BLaER1 treated with 17β-estradiol and CSF1 and Interleukin-3, amounts not matched to agents 10 nM and 100 nM (cell line): ENCODE measurements around the gene SYCE3.

Experiments
- H3K27ac ChIP-seq, 11 experiments: shearing (Covaris generic); formaldehyde crosslinking; 2 replicates each; pipeline ENCODE4 v1.8.1; 2022
- H3K27me3 ChIP-seq, 11 experiments: shearing (Covaris generic); formaldehyde crosslinking; 2 replicates each; pipeline ENCODE4 v1.8.1; 2022
- H3K36me3 ChIP-seq, 11 experiments: shearing (Covaris generic); formaldehyde crosslinking; 2 replicates each; pipeline ENCODE4 v1.8.1; 2022
- H3K4me1 ChIP-seq, 10 experiments: shearing (Covaris generic); formaldehyde crosslinking; 2 replicates each; pipeline ENCODE4 v1.8.1; 2022
- H3K4me2 ChIP-seq, 11 experiments: shearing (Covaris generic); formaldehyde crosslinking; 2 replicates each; pipeline ENCODE4 v1.8.1; 2022
- H3K4me3 ChIP-seq, 10 experiments: shearing (Covaris generic); formaldehyde crosslinking; 2 replicates each; pipeline ENCODE4 v1.8.1; 2022
- H3K9ac ChIP-seq, 11 experiments: shearing (Covaris generic); formaldehyde crosslinking; 2 replicates each; pipeline ENCODE4 v1.8.1; 2022
- H3K9me3 ChIP-seq, 11 experiments: shearing (Covaris generic); formaldehyde crosslinking; replicated peaks in 1 of 11; 2 replicates each; pipeline ENCODE4 v1.8.1; 2022
- H4K20me1 ChIP-seq, 11 experiments: shearing (Covaris generic); formaldehyde crosslinking; 2 replicates each; pipeline ENCODE4 v1.8.1; 2022
- Cebpa-rat ChIP-seq, 11 experiments: shearing (Covaris generic); IDR thresholded peaks; 2 replicates each; pipeline ENCODE4 v1.8.1; 2022

The SYCE3 gene

DNA sequence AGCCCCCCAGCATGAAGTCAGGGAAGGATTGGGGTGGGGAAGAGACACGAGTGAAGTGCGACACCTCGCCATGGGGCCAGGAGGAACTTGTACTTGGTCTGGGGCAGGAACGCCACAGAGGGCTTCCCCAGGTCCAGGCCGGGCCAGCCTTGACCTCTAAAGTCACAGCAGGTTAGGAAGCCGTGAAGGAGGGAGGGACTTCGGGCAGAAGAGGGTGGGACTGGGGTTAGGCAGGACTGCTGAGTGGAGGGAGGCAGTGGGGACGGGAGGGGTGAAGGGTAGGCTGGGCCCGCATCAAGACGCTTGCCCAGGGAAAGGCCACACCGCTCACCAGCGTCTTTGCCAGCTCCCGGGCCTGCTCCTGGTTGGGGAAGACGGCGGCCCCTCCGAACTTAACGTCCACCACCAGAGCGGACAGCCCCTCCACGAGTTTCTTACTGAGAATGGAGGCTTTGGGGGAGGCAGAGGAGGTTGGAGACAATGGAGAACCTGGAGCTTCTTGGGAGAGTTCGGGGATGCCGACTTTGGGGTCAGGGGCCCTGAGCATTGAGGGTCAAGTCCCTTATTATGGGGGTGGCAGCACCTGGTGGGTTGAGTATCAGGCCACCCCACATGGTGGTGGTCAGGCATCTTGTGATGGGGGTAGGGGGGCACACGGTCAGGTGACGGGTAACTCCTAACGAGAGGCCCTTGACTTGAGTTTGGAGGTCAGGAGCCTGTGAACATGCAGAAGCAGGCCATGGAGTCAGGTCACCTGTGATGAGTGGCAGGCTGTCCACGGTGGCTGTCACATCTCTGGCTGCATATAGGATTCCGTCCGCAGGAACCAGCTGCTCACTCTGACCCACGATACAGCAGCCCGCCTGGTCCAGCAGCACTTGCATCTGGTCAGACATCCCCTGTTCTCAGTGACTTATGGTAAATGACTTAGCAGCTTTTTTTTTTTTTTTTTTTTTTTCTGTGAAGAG, 35.6 kb downstream of the SYCE3 start:
- H3K27ac ChIP-seq: peak overlapping the region; percentile 92 to 98 (median 95)
- no peak for TF ChIP-seq Cebpa-rat (IDR thresholded peaks at IDR 0.05)
- H3K4me1 ChIP-seq: peaks cover 46 to 78% (median 66%) of the 10 kb centered on the region in 10 experiments
- peaks cover 29 to 43% (median 38%) of the 10 kb centered on the region in 11 experiments for H3K27me3 ChIP-seq
- H3K9me3 ChIP-seq: peaks cover 10 to 35% (median 24%) of the 10 kb centered on the region in 11 experiments; a peak in 20 of 22 replicates
- H3K36me3 ChIP-seq: peaks cover 21 to 26% (median 24%) of the 10 kb centered on the region in 11 experiments
- peak overlapping the region; percentile 88 to 96 (median 95) for H3K9ac ChIP-seq
- peaks cover 20 to 40% (median 28%) of the 10 kb centered on the region in 11 experiments for H4K20me1 ChIP-seq
- H3K4me2 ChIP-seq: peak overlapping the region; percentile 95 to 99 (median 98)
- peak overlapping the region; percentile 64 to 84 (median 74) for H3K4me3 ChIP-seq

DNA sequence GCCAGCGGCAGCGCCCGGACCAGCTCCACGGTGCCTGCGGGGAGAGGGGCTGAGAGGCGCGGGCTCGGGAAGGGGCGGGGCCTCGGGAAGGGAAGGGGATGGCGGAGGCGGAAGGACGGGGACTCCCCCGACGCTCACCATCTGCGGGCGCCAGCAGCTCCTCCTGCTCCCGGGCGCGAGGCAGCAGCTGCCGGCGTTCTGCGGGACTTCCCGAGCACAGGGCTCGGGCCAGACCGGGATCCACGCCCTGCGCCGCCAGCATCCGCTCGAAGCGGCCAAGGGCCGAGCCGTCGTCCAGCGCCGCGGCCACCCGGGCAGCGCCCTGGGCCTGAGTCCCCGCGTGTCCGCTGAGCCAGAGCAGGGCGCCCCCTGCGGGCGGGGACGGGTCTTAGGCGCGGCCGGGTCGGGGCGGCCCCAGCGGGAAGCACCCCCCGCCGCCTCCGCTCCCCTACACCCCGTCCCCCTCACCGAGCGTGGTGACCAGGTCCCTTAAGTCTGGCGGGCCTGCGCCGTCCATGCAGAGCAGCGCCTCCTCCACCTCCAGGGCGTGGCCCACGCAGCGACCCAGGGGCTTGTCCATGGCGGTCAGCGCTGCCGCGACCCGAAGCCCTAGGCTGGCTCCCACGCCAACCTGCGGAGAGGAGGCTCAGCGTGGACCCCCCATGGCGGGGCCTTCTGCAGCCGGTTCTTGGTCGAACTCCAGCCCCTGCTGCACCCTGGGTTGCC, 36.4 kb downstream of the SYCE3 start:
- peaks cover 44 to 70% (median 61%) of the 10 kb centered on the region in 10 experiments for H3K4me1 ChIP-seq
- peaks cover 21 to 35% (median 29%) of the 10 kb centered on the region in 11 experiments for H3K27me3 ChIP-seq
- H3K9ac ChIP-seq: peak overlapping the region; percentile 88 to 96 (median 95)
- no peak for TF ChIP-seq Cebpa-rat (IDR thresholded peaks at IDR 0.05)
- H3K4me3 ChIP-seq: peak overlapping the region; percentile 64 to 84 (median 74)
- peaks cover 20 to 42% (median 32%) of the 10 kb centered on the region in 11 experiments for H4K20me1 ChIP-seq
- H3K36me3 ChIP-seq: peaks cover 30 to 35% (median 33%) of the 10 kb centered on the region in 11 experiments
- peaks cover 10 to 27% (median 22%) of the 10 kb centered on the region in 11 experiments; a peak in 20 of 22 replicates for H3K9me3 ChIP-seq
- H3K27ac ChIP-seq: peak overlapping the region; percentile 92 to 98 (median 95)
- H3K4me2 ChIP-seq: peak overlapping the region; percentile 95 to 99 (median 98)

DNA sequence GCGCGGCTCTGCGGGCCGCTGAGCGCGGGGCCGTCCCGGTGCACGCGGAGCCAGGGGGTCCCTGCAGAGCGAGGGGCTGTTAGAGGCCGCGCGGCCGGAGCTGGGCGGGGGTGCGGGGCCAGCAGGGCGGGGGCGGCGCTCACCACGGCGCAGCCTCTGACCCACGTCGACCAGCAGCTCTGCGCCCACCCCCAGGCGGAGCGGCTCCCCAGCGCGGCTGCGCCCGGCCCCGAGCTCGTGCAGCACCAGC, 36.9 kb downstream of the SYCE3 start:
- peak overlapping the region; percentile 95 to 99 (median 98) for H3K4me2 ChIP-seq
- TF ChIP-seq Cebpa-rat (IDR thresholded peaks at IDR 0.05): no peak
- H3K4me3 ChIP-seq: peak overlapping the region; percentile 64 to 84 (median 74)
- peak overlapping the region; percentile 92 to 98 (median 95) for H3K27ac ChIP-seq
- peaks cover 10 to 22% (median 17%) of the 10 kb centered on the region in 11 experiments; a peak in 20 of 22 replicates for H3K9me3 ChIP-seq
- H3K9ac ChIP-seq: peak overlapping the region; percentile 88 to 96 (median 95)
- H4K20me1 ChIP-seq: peaks cover 20 to 44% (median 36%) of the 10 kb centered on the region in 11 experiments
- peaks cover 39 to 65% (median 56%) of the 10 kb centered on the region in 10 experiments for H3K4me1 ChIP-seq
- peaks cover 34 to 40% (median 38%) of the 10 kb centered on the region in 11 experiments for H3K36me3 ChIP-seq
- peaks cover 16 to 30% (median 24%) of the 10 kb centered on the region in 11 experiments for H3K27me3 ChIP-seq

DNA sequence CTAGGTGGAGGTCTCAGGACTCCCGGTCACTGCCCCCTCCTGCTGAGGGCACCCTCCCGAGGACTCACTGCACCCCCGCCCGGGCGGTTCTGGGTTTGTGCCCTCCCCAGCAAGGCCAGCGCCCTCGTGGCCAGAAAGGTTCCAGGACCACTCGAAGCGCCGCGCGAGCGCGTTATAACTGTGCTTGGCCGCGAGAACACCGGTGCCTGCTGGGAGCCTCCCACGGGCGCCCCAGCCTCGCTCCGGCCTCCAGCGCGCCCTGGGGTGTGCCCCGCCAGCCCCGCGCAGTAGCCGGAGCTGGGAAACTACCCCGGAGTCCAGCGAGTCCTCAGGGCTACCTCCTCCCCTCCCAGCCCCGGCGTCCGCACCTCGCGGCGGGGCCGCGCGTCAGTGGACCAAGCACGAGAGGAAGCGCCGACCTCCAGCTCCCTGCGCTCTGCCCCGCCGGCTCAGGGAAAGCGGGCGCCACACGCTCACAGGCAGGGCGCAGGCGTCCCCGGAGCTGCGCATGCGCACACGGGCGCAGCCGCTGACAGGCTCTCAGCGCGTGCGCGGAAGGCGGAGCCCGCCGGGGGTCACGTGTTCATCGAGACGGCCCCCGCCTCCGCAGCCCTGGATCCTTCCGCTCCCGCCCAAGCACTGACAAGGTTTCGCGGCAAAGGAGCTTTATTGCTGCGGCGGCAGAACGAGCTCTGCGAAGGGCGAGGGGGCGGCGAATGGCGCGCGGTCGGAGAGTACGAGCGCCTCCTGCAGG, 37.4 kb downstream of the SYCE3 start, which contains the start of gene SCO2:
Gene SCO2, minus strand, starts transcription at position 495 of the 754 bp plus-strand sequence. CDS start 1,187 bp downstream, outside the sequence.
- H3K4me1 ChIP-seq: peaks cover 34 to 60% (median 51%) of the 10 kb centered on the region in 10 experiments
- no peak for TF ChIP-seq Cebpa-rat (IDR thresholded peaks at IDR 0.05)
- peak within 1 kb of the TSS; percentile 64 to 84 (median 74) for H3K4me3 ChIP-seq
- H4K20me1 ChIP-seq: peaks cover 20 to 44% (median 36%) of the 10 kb centered on the region in 11 experiments
- H3K4me2 ChIP-seq: peak within 1 kb of the TSS; percentile 96 to 100 (median 98)
- peak within 1 kb of the TSS; percentile 92 to 98 (median 95) for H3K27ac ChIP-seq
- peaks cover 7 to 17% (median 12%) of the 10 kb centered on the region in 11 experiments; a peak in 20 of 22 replicates for H3K9me3 ChIP-seq
- peaks cover 36 to 45% (median 42%) of the 10 kb centered on the region in 11 experiments for H3K36me3 ChIP-seq
- peaks cover 11 to 25% (median 19%) of the 10 kb centered on the region in 11 experiments for H3K27me3 ChIP-seq
- peak within 1 kb of the TSS; percentile 88 to 96 (median 95) for H3K9ac ChIP-seq

DNA sequence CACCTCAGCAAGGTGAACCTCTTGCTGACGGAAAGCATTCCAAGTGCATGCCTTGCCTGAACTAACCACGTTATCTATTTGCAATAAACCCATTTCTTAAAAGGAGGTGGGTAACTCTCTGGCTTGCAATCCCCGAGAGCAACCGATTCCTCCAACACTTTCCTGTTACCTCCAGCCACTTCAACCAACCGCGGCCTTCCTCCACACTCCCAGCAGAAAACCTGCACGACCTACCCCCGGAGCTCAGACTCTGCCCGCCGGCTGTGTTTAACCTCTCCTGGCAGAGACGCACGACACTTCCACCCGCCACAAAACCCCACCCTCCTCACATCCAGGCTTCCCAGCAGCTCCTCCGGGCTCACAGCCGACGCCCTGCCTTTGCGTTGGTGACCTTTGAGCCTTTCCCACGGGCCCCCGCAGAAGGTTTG, 38.0 kb downstream of the SYCE3 start:
- TF ChIP-seq Cebpa-rat (IDR thresholded peaks at IDR 0.05): no peak
- peak overlapping the region; percentile 96 to 100 (median 98) for H3K4me2 ChIP-seq
- peaks cover 5 to 19% (median 13%) of the 10 kb centered on the region in 11 experiments for H3K27me3 ChIP-seq
- H3K27ac ChIP-seq: peak overlapping the region; percentile 92 to 98 (median 95)
- H3K36me3 ChIP-seq: peaks cover 37 to 51% (median 48%) of the 10 kb centered on the region in 11 experiments
- H3K9me3 ChIP-seq: peaks cover under 1 to 11% (median 6%) of the 10 kb centered on the region in 11 experiments; a peak in 20 of 22 replicates
- H4K20me1 ChIP-seq: peaks cover 20 to 44% (median 36%) of the 10 kb centered on the region in 11 experiments
- H3K9ac ChIP-seq: peak overlapping the region; percentile 88 to 96 (median 95)
- H3K4me1 ChIP-seq: peaks cover 31 to 54% (median 45%) of the 10 kb centered on the region in 10 experiments
- H3K4me3 ChIP-seq: peak overlapping the region; percentile 64 to 84 (median 74)

DNA sequence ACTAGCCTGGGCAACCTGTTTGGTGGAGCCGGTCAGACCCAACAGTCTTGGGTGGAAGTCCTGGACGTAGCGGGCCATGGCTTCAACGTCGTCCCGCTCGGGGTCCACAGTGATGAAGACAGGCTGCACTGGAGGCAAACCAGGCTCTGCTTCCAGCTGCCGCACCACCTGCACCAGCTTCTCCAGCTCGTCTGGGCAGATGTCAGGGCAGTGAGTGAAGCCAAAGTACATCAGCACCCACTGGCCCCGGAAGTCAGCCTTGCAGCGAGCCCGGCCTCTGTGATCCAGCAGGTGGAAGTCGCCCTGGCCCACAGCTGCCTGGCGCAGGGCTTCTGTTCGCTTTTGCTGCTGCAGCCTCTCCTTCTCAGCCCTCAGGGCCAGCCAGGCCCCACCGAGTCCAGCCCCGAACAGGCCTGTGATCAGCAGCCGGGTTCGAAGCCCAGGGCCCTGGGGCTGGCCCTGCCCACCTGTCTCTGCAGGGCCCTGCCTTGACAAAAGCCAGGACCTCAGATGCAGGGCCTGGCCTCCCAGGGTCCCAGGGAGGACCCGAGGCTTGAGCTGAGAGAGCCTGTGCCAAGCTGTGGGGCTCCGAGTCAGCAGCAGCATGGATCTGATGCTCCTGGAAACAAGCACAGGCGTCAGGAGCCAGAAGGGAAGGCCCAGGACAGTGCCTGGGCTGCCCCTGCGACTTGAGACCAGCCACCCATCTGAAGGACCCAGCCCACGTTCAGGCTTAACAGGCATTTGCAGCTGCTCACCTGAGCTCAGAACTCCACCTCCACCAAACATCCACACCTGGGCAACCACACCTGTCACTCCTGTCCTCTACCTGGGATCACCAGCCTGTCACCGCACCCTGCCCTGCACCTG, 38.7 kb downstream of the SYCE3 start:
- peak overlapping the region; percentile 64 to 84 (median 74) for H3K4me3 ChIP-seq
- H3K27me3 ChIP-seq: peaks cover 0 to 12% (median 7%) of the 10 kb centered on the region in 11 experiments; a peak in 20 of 22 replicates
- peaks cover 0 to 4% (median 0%) of the 10 kb centered on the region in 11 experiments; a peak in 5 of 22 replicates for H3K9me3 ChIP-seq
- H3K4me2 ChIP-seq: peak overlapping the region; percentile 96 to 100 (median 98)
- peaks cover 31 to 47% (median 41%) of the 10 kb centered on the region in 10 experiments for H3K4me1 ChIP-seq
- peaks cover 44 to 57% (median 55%) of the 10 kb centered on the region in 11 experiments for H3K36me3 ChIP-seq
- peak overlapping the region in 9 of 11 experiments; percentile 92 to 98 (median 94); a peak in 17 of 22 replicates for H3K27ac ChIP-seq
- no peak for TF ChIP-seq Cebpa-rat (IDR thresholded peaks at IDR 0.05)
- peak overlapping the region; percentile 88 to 96 (median 95) for H3K9ac ChIP-seq
- H4K20me1 ChIP-seq: peaks cover 20 to 45% (median 36%) of the 10 kb centered on the region in 11 experiments

DNA sequence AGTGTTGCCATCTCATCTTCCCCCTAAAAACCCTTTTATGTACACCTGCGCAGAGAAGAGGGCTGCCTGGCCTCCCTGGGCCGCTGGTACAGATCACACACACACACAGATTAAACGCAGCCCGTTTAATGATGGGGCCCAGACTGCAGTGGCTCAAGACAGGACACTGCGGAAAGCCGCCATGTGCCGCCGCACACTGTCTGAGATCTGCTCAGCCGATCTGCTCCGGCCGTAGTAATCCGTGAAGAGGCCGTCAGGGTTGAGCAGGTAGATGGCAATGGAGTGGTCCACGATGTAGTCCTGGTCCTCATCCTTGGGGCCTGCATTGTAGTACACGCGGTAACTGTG, 39.3 kb downstream of the SYCE3 start:
- Histone ChIP-seq H3K9ac (peak overlapping the region in 9 of 11 experiments; percentile 91 to 96 (median 95); a peak in 11 of 22 replicates), H4K20me1 (peaks cover 20 to 51% (median 37%) of the 10 kb centered on the region in 11 experiments), H3K4me3 (no peak overlapping the region), H3K4me2 (peak overlapping the region in 6 of 11 experiments; percentile 97 to 100 (median 98); a peak in 11 of 22 replicates), H3K36me3 (peaks cover 50 to 63% (median 61%) of the 10 kb centered on the region in 11 experiments), H3K9me3 (0 out of 22 replicates have a peak, but pooled peaks cover 0 to 2% (median 0%) of the 10 kb centered on the region in 11 experiments), H3K27ac (no peak overlapping the region), H3K4me1 (peaks cover 29 to 41% (median 35%) of the 10 kb centered on the region in 10 experiments), H3K27me3 (peaks cover 0 to 6% (median under 1%) of the 10 kb centered on the region in 11 experiments; a peak in 10 of 22 replicates)
- TF ChIP-seq Cebpa-rat (IDR thresholded peaks at IDR 0.05): no peak
